A549 (cell line): ENCODE data around the gene KCNK3. TPM values are rescaled to one million over a fixed set of nuclear protein-coding genes. Genes with fewer than 3 reads are reported as not detected.
A peak's percentile ranks its signal among the peaks of the same experiment; 100 is the strongest.

ENCODE experiments used
- ATAC-seq, 2 experiments: fragments of 200-7000 bp in 1 of 2; fragments of >200 bp in 1 of 2; cut with Nextera tagmentation in 1 of 2; cut with Tn5 transposase in 1 of 2; 3 replicates each; pipeline versions ENCODE4 v1.8.0 to v1.9.1; 2018 to 2020; ENCODE audit warnings: mild to moderate bottlenecking in 1 of 2, moderate library complexity in 1 of 2
- CTCF ChIA-PET: fragments of 300-600 bp; sonication (Branson Sonifier 250); formaldehyde crosslinking; extraction: SDS; loops from one replicate; lab custom pipeline; 2021; ENCODE audit warnings: antibody characterized with exemption, inconsistent platforms; lab: Yijun Ruan, JAX
- POLR2A ChIA-PET: fragments of 350-600 bp; formaldehyde crosslinking; extraction: SDS; loops from one replicate; lab custom pipeline; 2021; ENCODE audit warnings: antibody characterized with exemption, inconsistent platforms; lab: Yijun Ruan, JAX
- DNase-seq, 2 experiments: peaks; one replicate each; pipeline versions ENCODE4 v3.0.0 to v3.0.0-alpha.2; 2011 to 2016; ENCODE audit warnings: low read depth in 1 of 2, low spot score in 1 of 2
- FAIRE-seq: peaks from 2 replicates; lab custom pipeline; 2011; peaks lifted over from hg19 to GRCh38; lab: Jason Lieb, UNC
- H3K27ac ChIP-seq, 2 experiments: fragments of >200 bp; sonication (Bioruptor Twin); formaldehyde crosslinking; 3 replicates each; pipeline ENCODE4 v1.5.1; 2016 to 2017
- H3K4me1 ChIP-seq: fragments of >200 bp; sonication (Bioruptor Twin); formaldehyde crosslinking; 3 replicates; pipeline ENCODE4 v1.6.1; 2016
- H3K4me2 ChIP-seq: fragments of >200 bp; sonication (Bioruptor Twin); formaldehyde crosslinking; 3 replicates; pipeline ENCODE4 v1.6.1; 2016
- H3K4me3 ChIP-seq: fragments of >200 bp; sonication (Bioruptor Twin); formaldehyde crosslinking; 3 replicates; pipeline ENCODE4 v1.5.1; 2016
- H3K9me3 ChIP-seq: fragments of >200 bp; sonication (Bioruptor Twin); formaldehyde crosslinking; 3 replicates; pipeline ENCODE4 v1.6.1; 2016
- BHLHE40 ChIP-seq: IDR thresholded peaks from 2 replicates; pipeline ENCODE4 v1.6.1; 2012; ENCODE audit warnings: low read depth, low read length, inconsistent platforms
- CBX2 ChIP-seq: fragments of 200-600 bp; sonication (generic); IDR thresholded peaks from 2 replicates; pipeline ENCODE4 v1.6.1; 2016; ENCODE audit warnings: low read depth, mild to moderate bottlenecking, borderline replicate concordance
- CBX8 ChIP-seq: fragments of 200-600 bp; sonication (generic); IDR thresholded peaks from 2 replicates; pipeline ENCODE4 v1.6.1; 2016
- CEBPB ChIP-seq, 2 experiments: fragments of >200 bp in 1 of 2; sonication (Bioruptor Twin) in 1 of 2; formaldehyde crosslinking in 1 of 2; IDR thresholded peaks; 2 replicates each; pipeline ENCODE4 v1.6.1; 2012 to 2016
- CHD2 ChIP-seq: fragments of 150-350 bp; IDR thresholded peaks from 2 replicates; pipeline ENCODE4 v1.6.1; 2014; ENCODE audit warnings: low read length; ENCODE audit not compliant: partially characterized antibody
- CHD4 ChIP-seq: fragments of 200-600 bp; sonication (generic); IDR thresholded peaks from 2 replicates; pipeline ENCODE4 v1.6.1; 2016; ENCODE audit warnings: antibody characterized with exemption, mild to moderate bottlenecking, borderline replicate concordance
- E2F6 ChIP-seq: IDR thresholded peaks from 2 replicates; pipeline ENCODE4 v1.6.1; 2012; ENCODE audit warnings: low read depth, borderline replicate concordance
- EHMT2 ChIP-seq: fragments of 200-600 bp; sonication (generic); IDR thresholded peaks from 2 replicates; pipeline ENCODE4 v1.6.1; 2016; ENCODE audit warnings: antibody characterized with exemption, low read depth, mild to moderate bottlenecking, moderate library complexity
- FOSL2 ChIP-seq, 2 experiments: fragments of 450-650 bp in 1 of 2; fragments of >200 bp in 1 of 2; sonication (Bioruptor Twin) in 1 of 2; formaldehyde crosslinking; IDR thresholded peaks; 2 replicates each; pipeline versions ENCODE4 v1.5.0 to v1.6.1; 2016 to 2020; ENCODE audit warnings: mild to moderate bottlenecking in 1 of 2, moderate library complexity in 1 of 2
- FOXS1 ChIP-seq: fragments of 250-450 bp; sonication (Bioruptor Pico); IDR thresholded peaks from 2 replicates; pipeline ENCODE4 v1.5.0; 2020; ENCODE audit warnings: mild to moderate bottlenecking, moderate library complexity
- GATA3 ChIP-seq: IDR thresholded peaks from 2 replicates; pipeline ENCODE4 v1.6.1; 2012; ENCODE audit warnings: borderline replicate concordance
- HES2 ChIP-seq: fragments of >200 bp; sonication (Bioruptor Twin); formaldehyde crosslinking; IDR thresholded peaks from 2 replicates; pipeline ENCODE4 v1.6.1; 2016
- HOXA7 ChIP-seq: fragments of 250-450 bp; sonication (Bioruptor Pico); IDR thresholded peaks from 2 replicates; pipeline ENCODE4 v1.5.0; 2020; ENCODE audit warnings: mild to moderate bottlenecking, moderate library complexity
- JUN ChIP-seq, 2 experiments: fragments of >200 bp; sonication (Bioruptor Twin); formaldehyde crosslinking; IDR thresholded peaks; 2 replicates in 1 of 2; 3 replicates in 1 of 2; pipeline ENCODE4 v1.6.1; 2016 to 2017
- JUNB ChIP-seq: fragments of >200 bp; sonication (Bioruptor Twin); formaldehyde crosslinking; IDR thresholded peaks from 2 replicates; pipeline ENCODE4 v1.6.1; 2016
- KDM1A ChIP-seq: fragments of 200-600 bp; sonication (generic); IDR thresholded peaks from 2 replicates; pipeline ENCODE4 v1.6.1; 2016; ENCODE audit warnings: low read depth, mild to moderate bottlenecking
- KDM5A ChIP-seq: fragments of 200-600 bp; sonication (generic); IDR thresholded peaks from 2 replicates; pipeline ENCODE4 v1.6.1; 2016; ENCODE audit warnings: antibody characterized with exemption, mild to moderate bottlenecking
- MAFK ChIP-seq: fragments of 450-650 bp; IDR thresholded peaks from 2 replicates; pipeline ENCODE4 v1.6.1; 2014; ENCODE audit not compliant: partially characterized antibody
- NFE2L2 ChIP-seq: fragments of 150-350 bp; conservative IDR thresholded peaks from 2 replicates; pipeline ENCODE4 v1.6.1; 2014; ENCODE audit warnings: low read length
- NPAS2 ChIP-seq: fragments of 250-450 bp; sonication (Bioruptor Pico); IDR thresholded peaks from 2 replicates; pipeline ENCODE4 v1.8.0; 2022; ENCODE audit warnings: mild to moderate bottlenecking, moderate library complexity, borderline replicate concordance
- NR3C1 ChIP-seq: fragments of >200 bp; sonication (Bioruptor Twin); formaldehyde crosslinking; IDR thresholded peaks from 3 replicates; pipeline ENCODE4 v1.6.1; 2017
- PBX3 ChIP-seq: IDR thresholded peaks from 2 replicates; pipeline ENCODE4 v1.6.1; 2012
- PHF8 ChIP-seq: fragments of 200-600 bp; sonication (generic); IDR thresholded peaks from 2 replicates; pipeline ENCODE4 v1.6.1; 2016; ENCODE audit warnings: low read depth, mild to moderate bottlenecking, antibody characterized with exemption, moderate library complexity, borderline replicate concordance
- POLR2A ChIP-seq: IDR thresholded peaks from 2 replicates; pipeline ENCODE4 v1.6.1; 2012; ENCODE audit warnings: mild to moderate bottlenecking, low read length
- RAD21 ChIP-seq, 2 experiments: fragments of >200 bp in 1 of 2; sonication (Bioruptor Twin) in 1 of 2; formaldehyde crosslinking in 1 of 2; IDR thresholded peaks in 1 of 2; conservative IDR thresholded peaks in 1 of 2; 2 replicates in 1 of 2; 3 replicates in 1 of 2; pipeline ENCODE4 v1.6.1; 2012 to 2018; ENCODE audit warnings: inconsistent platforms in 1 of 2
- RARB ChIP-seq: fragments of 250-450 bp; sonication (Bioruptor Pico); IDR thresholded peaks from 2 replicates; pipeline ENCODE4 v1.8.0; 2021; ENCODE audit warnings: mild to moderate bottlenecking, moderate library complexity
- RCOR1 ChIP-seq: fragments of 150-350 bp; IDR thresholded peaks from 2 replicates; pipeline ENCODE4 v1.6.1; 2014; ENCODE audit warnings: antibody characterized with exemption, low read length, low read depth
- RFX5 ChIP-seq: fragments of 450-650 bp; IDR thresholded peaks from 2 replicates; pipeline ENCODE4 v1.7.1; 2014; ENCODE audit warnings: antibody characterized with exemption, mild to moderate bottlenecking, moderate library complexity
- SMC3 ChIP-seq: fragments of >200 bp; sonication (Bioruptor Twin); formaldehyde crosslinking; IDR thresholded peaks from 3 replicates; pipeline ENCODE4 v1.6.1; 2018; ENCODE audit warnings: inconsistent platforms
- SREBF2 ChIP-seq: fragments of 450-650 bp; IDR thresholded peaks from 2 replicates; pipeline ENCODE4 v1.6.1; 2014; ENCODE audit warnings: mild to moderate bottlenecking, moderate library complexity
- TFCP2L1 ChIP-seq: fragments of 250-450 bp; sonication (Bioruptor Pico); IDR thresholded peaks from 2 replicates; pipeline ENCODE4 v1.5.0; 2021; ENCODE audit warnings: mild to moderate bottlenecking
- TP53 ChIP-seq: fragments of 250-450 bp; sonication (Bioruptor Pico); IDR thresholded peaks from 2 replicates; pipeline ENCODE4 v1.5.0; 2021; ENCODE audit warnings: mild to moderate bottlenecking, moderate library complexity
- ZC3H11A ChIP-seq: fragments of 450-650 bp; IDR thresholded peaks from 2 replicates; pipeline ENCODE4 v1.6.1; 2014; ENCODE audit warnings: antibody characterized with exemption, mild to moderate bottlenecking
- ZNF302 ChIP-seq: fragments of 250-450 bp; sonication (Bioruptor Pico); IDR thresholded peaks from 2 replicates; pipeline ENCODE4 v1.9.0; 2021; ENCODE audit warnings: inconsistent platforms, mild to moderate bottlenecking, moderate library complexity
- ZSCAN20 ChIP-seq: fragments of 250-450 bp; sonication (Bioruptor Pico); IDR thresholded peaks from 2 replicates; pipeline ENCODE4 v1.8.0; 2022; ENCODE audit warnings: mild to moderate bottlenecking, moderate library complexity
- WGBS: methylation state at CpG from one replicate; pipeline ENCODE4 v1.1.6; 2017; ENCODE audit errors: missing lambda C conversion rate; 5-methylcytosine and 5-hydroxymethylcytosine counted together
- polyA plus RNA-seq, 4 experiments: library from polyadenylated mRNA; depleted of rRNA in 3 of 4; stranded (reverse); fragments of >200 nt; fragmentation: RNase III in 1 of 4; extraction: RNeasy Plus Mini Kit Qiagen cat#74134 plus additional on column Dnase treatment in 1 of 4; gene quantifications; 2 replicates in 3 of 4; 3 replicates in 1 of 4; pipeline ENCODE4 v1.2.3, GENCODE V29; 2011 to 2017
- TF ChIP-seq, protein P1 (sequence below): fragments of >200 bp; sonication (Bioruptor Twin); formaldehyde crosslinking; IDR thresholded peaks from 3 replicates; pipeline ENCODE4 v1.6.1; 2016
- TF ChIP-seq, protein P2 (sequence below): IDR thresholded peaks from 2 replicates; pipeline ENCODE4 v1.6.1; 2012
- TF ChIP-seq, protein P3 (sequence below): fragments of >200 bp; sonication (Bioruptor Twin); formaldehyde crosslinking; IDR thresholded peaks from 3 replicates; pipeline ENCODE4 v1.5.1; 2016

The KCNK3 gene
- polyA plus RNA-seq, 2 of the 4 experiments (the other 2 are of a cell fraction), result 2.4 to 2.8 TPM

- peak overlapping the region; percentile 97 for H3K27ac ChIP-seq
- 8% methylated on average over 6 of the region's 6 CpGs for WGBS
- ChIA-PET POLR2A (interaction anchor here (0.8 kb wide), 1 partner anchor 11 kb away, joined by 3 read pairs; no protein-coding TSS in a partner anchor), CTCF (interaction anchor here (1.6 to 7.4 kb wide), 5 partner anchors 11 to 161 kb away, joined by 3 to 72 read pairs (median 12); no protein-coding TSS in a partner anchor)
- peak overlapping the region; percentile 70 for H3K4me2 ChIP-seq
- peaks cover 57% of the 10 kb centered on the region for H3K4me1 ChIP-seq
- ATAC-seq (peak; percentile 70 to 91), DNase-seq (peak; percentile 70 to 98), FAIRE-seq (peak; percentile 67)
- H3K9me3 ChIP-seq, result no peaks in the 10 kb centered on the region
- H3K4me3 ChIP-seq, result no peak overlapping the region
- TF ChIP-seq EHMT2 (no peak), CBX2 (no peak), TP53 (CRISPR knock-in tag) (peak; percentile 76; the same call in 1 of the 2 replicates), BHLHE40 (no peak), MAFK (no peak), SMC3 (peak; percentile 19; the same call in 2 of the 3 replicates), JUNB (peak; percentile 89), RARB (no peak), CBX8 (no peak), TFCP2L1 (CRISPR knock-in tag) (no peak), ZSCAN20 (CRISPR knock-in tag) (no peak), ZNF302 (CRISPR knock-in tag) (no peak), PBX3 (no peak), GATA3 (peak; percentile 66; the same call in 1 of the 2 replicates), NPAS2 (CRISPR knock-in tag) (no peak), FOSL2 (IDR thresholded peaks at IDR 0.05) (peak; percentile 93), FOSL2 (CRISPR knock-in tag; IDR thresholded peaks at IDR 0.05) (peak; percentile 93), RCOR1 (no peak), RAD21 (conservative IDR thresholded peaks at IDR 0.05 in 1 of 2, IDR thresholded peaks at IDR 0.05 in 1 of 2) (peak; percentile 29 to 32; a peak in 1 of 5 replicates), NR3C1 (no peak), ZC3H11A (no peak), HOXA7 (CRISPR knock-in tag) (no peak; the same call in 1 of the 2 replicates), CEBPB (IDR thresholded peaks at IDR 0.05) (peak; percentile 65 to 79; a peak in 3 of 4 replicates), E2F6 (0 out of 2 replicates have a peak, but pooled peaks have one; percentile 53), KDM5A (no peak), FOXS1 (no peak), NFE2L2 (no peak), CHD2 (no peak), HES2 (no peak), KDM1A (no peak), POLR2A (no peak), RFX5 (no peak), JUN (IDR thresholded peaks at IDR 0.05) (peak; percentile 97 to 98), PHF8 (no peak), CHD4 (no peak), SREBF2 (no peak)
- TF ChIP-seq, protein P1, sequence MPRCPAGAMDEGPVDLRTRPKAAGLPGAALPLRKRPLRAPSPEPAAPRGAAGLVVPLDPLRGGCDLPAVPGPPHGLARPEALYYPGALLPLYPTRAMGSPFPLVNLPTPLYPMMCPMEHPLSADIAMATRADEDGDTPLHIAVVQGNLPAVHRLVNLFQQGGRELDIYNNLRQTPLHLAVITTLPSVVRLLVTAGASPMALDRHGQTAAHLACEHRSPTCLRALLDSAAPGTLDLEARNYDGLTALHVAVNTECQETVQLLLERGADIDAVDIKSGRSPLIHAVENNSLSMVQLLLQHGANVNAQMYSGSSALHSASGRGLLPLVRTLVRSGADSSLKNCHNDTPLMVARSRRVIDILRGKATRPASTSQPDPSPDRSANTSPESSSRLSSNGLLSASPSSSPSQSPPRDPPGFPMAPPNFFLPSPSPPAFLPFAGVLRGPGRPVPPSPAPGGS, result peak; percentile 58; the same call in 1 of the 3 replicates
- TF ChIP-seq, protein P2, sequence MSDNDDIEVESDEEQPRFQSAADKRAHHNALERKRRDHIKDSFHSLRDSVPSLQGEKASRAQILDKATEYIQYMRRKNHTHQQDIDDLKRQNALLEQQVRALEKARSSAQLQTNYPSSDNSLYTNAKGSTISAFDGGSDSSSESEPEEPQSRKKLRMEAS, result peak; percentile 82
- TF ChIP-seq, protein P3, sequence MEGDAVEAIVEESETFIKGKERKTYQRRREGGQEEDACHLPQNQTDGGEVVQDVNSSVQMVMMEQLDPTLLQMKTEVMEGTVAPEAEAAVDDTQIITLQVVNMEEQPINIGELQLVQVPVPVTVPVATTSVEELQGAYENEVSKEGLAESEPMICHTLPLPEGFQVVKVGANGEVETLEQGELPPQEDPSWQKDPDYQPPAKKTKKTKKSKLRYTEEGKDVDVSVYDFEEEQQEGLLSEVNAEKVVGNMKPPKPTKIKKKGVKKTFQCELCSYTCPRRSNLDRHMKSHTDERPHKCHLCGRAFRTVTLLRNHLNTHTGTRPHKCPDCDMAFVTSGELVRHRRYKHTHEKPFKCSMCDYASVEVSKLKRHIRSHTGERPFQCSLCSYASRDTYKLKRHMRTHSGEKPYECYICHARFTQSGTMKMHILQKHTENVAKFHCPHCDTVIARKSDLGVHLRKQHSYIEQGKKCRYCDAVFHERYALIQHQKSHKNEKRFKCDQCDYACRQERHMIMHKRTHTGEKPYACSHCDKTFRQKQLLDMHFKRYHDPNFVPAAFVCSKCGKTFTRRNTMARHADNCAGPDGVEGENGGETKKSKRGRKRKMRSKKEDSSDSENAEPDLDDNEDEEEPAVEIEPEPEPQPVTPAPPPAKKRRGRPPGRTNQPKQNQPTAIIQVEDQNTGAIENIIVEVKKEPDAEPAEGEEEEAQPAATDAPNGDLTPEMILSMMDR, result no peak
Observed at GRCh38 chr2:26757873-26758789, 65.6 kb downstream of the KCNK3 start.
